Measurements from ENCODE around the gene RAC2. TPM values are rescaled to one million over a fixed set of nuclear protein-coding genes. Genes with fewer than 3 reads are reported as not detected.

The RAC2 gene
- total and polyA plus RNA-seq, 3 donors from 2014 or later = 1.2 to 15.5 (median 10.7) TPM

DNA sequence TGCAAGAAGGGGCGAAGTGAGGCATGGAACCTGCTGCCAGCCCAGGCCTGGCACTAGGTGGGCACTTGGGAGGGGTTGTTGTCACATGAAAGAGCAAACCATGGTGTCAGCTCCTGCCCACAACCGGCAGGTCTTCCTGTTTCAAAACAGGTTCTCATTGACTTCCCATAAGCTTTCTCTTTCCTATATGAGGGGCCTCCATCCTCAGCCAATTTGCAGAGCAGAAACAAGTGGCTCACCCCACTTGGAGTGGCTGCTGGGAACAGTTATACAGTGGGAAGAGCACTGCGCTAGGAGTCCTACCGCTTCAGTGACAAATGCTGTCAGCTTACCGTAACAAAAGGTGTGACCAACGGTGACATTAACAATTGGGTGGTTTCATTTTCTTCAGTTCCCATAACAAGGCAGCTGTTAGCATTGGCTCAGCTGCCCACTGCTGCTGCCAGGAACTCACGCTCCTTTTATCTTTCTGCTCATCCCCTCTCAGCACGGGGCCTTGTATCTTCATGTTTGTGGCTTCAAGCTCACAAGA lies 21.6 kb downstream of the RAC2 start:
- H3K36me3 ChIP-seq (ENCODE audit: low read depth, missing control alignments) = no peaks in the 10 kb centered on the region
- H3K27ac ChIP-seq = no peak overlapping the region
- intact Hi-C loops (cut with DNase I; ENCODE audit: low total_unique reads) = no loop called here
- 63 to 70% methylated on average over 8 of the region's 8 CpGs for WGBS, 2 donors
- no peaks in the 10 kb centered on the region for H3K9me3 ChIP-seq
- H3K27me3 ChIP-seq = no peaks in the 10 kb centered on the region
- TF ChIP-seq POLR2A (IDR thresholded peaks at IDR 0.05) = no peak
- TF ChIP-seq, protein P1, sequence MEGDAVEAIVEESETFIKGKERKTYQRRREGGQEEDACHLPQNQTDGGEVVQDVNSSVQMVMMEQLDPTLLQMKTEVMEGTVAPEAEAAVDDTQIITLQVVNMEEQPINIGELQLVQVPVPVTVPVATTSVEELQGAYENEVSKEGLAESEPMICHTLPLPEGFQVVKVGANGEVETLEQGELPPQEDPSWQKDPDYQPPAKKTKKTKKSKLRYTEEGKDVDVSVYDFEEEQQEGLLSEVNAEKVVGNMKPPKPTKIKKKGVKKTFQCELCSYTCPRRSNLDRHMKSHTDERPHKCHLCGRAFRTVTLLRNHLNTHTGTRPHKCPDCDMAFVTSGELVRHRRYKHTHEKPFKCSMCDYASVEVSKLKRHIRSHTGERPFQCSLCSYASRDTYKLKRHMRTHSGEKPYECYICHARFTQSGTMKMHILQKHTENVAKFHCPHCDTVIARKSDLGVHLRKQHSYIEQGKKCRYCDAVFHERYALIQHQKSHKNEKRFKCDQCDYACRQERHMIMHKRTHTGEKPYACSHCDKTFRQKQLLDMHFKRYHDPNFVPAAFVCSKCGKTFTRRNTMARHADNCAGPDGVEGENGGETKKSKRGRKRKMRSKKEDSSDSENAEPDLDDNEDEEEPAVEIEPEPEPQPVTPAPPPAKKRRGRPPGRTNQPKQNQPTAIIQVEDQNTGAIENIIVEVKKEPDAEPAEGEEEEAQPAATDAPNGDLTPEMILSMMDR (IDR thresholded peaks at IDR 0.05) = no peak
- DNase-seq = no peak
- H3K4me3 ChIP-seq = no peak overlapping the region
- no peaks in the 10 kb centered on the region for H3K4me1 ChIP-seq

DNA sequence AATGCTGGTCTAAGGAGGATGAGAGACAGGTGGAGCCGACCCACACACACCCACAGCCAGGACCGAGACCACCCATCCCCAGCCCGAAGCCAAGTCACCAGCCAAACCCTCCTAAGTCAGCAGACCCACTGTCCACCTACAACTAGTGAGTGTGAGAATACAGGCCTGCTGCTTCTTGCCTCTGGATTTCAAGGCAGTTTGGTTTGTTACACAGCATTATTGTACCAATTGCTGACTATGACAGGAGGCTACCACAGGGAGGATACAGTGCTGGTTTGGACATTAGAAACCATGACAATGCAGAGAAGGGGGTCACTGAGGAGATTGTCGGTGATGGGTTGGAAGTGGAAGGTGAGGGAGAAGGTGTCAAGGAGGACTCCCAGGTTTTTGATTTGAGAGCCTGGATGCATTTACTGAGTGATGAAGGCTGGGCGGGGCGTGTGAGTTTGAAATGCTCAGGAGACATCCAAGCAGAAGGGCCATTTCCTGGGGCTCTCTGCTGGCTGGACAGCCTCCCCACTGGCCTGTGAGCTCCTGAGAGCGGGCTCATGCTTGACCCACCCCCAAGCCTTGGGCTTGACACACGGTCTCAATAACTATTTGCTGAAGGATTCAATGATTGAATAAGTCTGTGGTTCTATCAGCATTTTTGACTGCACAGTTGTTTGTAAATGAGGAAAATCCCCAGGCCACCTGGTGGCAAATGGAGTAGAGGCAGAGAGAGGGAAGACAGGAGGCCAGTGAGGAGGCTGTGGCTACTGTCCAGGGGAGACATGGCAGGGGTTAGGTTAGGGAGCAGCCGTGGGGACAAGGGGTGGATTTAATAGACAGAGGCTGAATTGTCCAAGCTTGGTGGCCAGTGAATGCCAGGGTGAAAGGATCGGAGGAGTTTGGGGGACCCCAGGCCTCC lies 22.4 kb downstream of the RAC2 start:
- H3K27ac ChIP-seq = no peak overlapping the region
- WGBS, 2 donors = 95 to 98% methylated on average over 10 of the region's 10 CpGs

DNA sequence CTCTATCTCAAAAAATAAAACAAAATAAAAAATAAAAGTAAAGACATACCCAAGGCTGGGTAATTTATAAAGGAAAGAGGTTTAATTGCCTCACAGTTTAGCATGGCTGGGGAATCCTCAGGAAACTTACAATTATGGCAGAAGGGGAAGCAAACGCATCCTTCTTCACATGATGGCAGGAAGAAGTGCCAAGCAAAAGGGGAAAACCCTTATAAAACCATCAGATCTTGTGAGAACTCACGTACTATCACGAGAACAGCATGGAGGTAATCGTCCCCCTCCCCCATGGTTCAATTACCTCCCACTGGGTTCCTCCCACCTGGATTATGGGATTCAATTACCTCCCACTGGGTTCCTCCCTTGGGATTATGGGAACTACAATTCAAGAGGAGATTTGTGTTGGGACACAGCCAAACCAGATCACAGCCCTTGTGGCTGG lies 23.5 kb downstream of the RAC2 start:
- no peak for DNase-seq
- no peak overlapping the region for H3K4me3 ChIP-seq
- no peaks in the 10 kb centered on the region for H3K4me1 ChIP-seq
- no peaks in the 10 kb centered on the region for H3K36me3 ChIP-seq (ENCODE audit: low read depth, missing control alignments)
- TF ChIP-seq, protein P1 (IDR thresholded peaks at IDR 0.05) = no peak
- TF ChIP-seq POLR2A (IDR thresholded peaks at IDR 0.05) = no peak
- H3K27me3 ChIP-seq = no peaks in the 10 kb centered on the region
- intact Hi-C loops (cut with DNase I; ENCODE audit: low total_unique reads) = no loop called here
- H3K9me3 ChIP-seq = no peaks in the 10 kb centered on the region
- no peak overlapping the region for H3K27ac ChIP-seq
- WGBS, 2 donors = 58% methylated on average over 4 of the region's 4 CpGs

More for the DNA sequence above, 22.4 kb downstream of the RAC2 start:
- no peaks in the 10 kb centered on the region for H3K36me3 ChIP-seq (ENCODE audit: low read depth, missing control alignments)
- no peaks in the 10 kb centered on the region for H3K4me1 ChIP-seq
- no peak for DNase-seq
- H3K4me3 ChIP-seq = no peak overlapping the region
- TF ChIP-seq, protein P1 (IDR thresholded peaks at IDR 0.05) = no peak
- TF ChIP-seq POLR2A (IDR thresholded peaks at IDR 0.05) = no peak
- no peaks in the 10 kb centered on the region for H3K27me3 ChIP-seq
- intact Hi-C loops (cut with DNase I; ENCODE audit: low total_unique reads) = no loop called here
- no peaks in the 10 kb centered on the region for H3K9me3 ChIP-seq

DNA sequence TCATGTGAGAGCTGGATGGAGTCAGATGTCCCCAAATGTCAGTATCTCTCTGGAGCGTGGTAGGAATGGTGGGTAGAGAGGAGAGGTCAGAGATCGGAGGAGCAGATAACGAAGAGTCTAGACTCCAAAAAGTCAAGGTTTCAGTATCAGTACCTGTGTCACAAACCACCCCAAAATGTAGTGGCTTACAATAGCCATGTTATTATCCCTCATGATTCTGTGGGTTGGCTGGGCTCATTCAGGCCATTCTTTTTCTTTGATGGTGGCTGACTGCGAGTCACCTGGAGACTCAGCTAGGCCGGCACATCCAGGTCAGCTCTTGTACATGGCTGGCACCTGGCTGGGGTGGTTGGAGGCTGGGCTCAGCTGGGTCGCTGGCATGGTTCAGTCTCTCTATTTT lies 24.5 kb downstream of the RAC2 start:
- no peak overlapping the region for H3K4me3 ChIP-seq
- intact Hi-C loops (cut with DNase I; ENCODE audit: low total_unique reads) = no loop called here
- peaks cover 4% of the 10 kb centered on the region for H3K4me1 ChIP-seq
- WGBS, 2 donors = 79 to 94% methylated on average over 6 of the region's 6 CpGs
- DNase-seq = no peak
- TF ChIP-seq, protein P1 (IDR thresholded peaks at IDR 0.05) = no peak
- no peak for TF ChIP-seq POLR2A (IDR thresholded peaks at IDR 0.05)
- H3K36me3 ChIP-seq (ENCODE audit: low read depth, missing control alignments) = no peaks in the 10 kb centered on the region
- no peak overlapping the region for H3K27ac ChIP-seq
- H3K9me3 ChIP-seq = no peaks in the 10 kb centered on the region
- H3K27me3 ChIP-seq = no peaks in the 10 kb centered on the region
